ENCODE measurements around the gene SETBP1. TPM values are rescaled to one million over a fixed set of nuclear protein-coding genes. Genes with fewer than 3 reads are reported as not detected.

Gene SETBP1
- total RNA-seq, 1 experiment from 2014 or later = 9.6 TPM

- TF ChIP-seq RELA (CRISPR knock-in tag; IDR thresholded peaks at IDR 0.05; ENCODE audit: borderline replicate concordance) = no peak
- no peak for TF ChIP-seq NFATC4 (CRISPR knock-in tag; IDR thresholded peaks at IDR 0.05)
- TF ChIP-seq SMAD4 (CRISPR knock-in tag; IDR thresholded peaks at IDR 0.05) = no peak
- TF ChIP-seq ZNF671 (CRISPR knock-in tag; IDR thresholded peaks at IDR 0.05) = no peak
- no peak for TF ChIP-seq ZNF396 (CRISPR knock-in tag; IDR thresholded peaks at IDR 0.05; ENCODE audit: borderline replicate concordance)
- no peak for TF ChIP-seq ZNF219 (CRISPR knock-in tag; IDR thresholded peaks at IDR 0.05; ENCODE audit: borderline replicate concordance)
- no peak for TF ChIP-seq OVOL2 (CRISPR knock-in tag; IDR thresholded peaks at IDR 0.05; ENCODE audit: borderline replicate concordance)
Measured at GRCh38 chr18:45007531-45007930, 326.8 kb downstream of the SETBP1 start (continued).

DNA sequence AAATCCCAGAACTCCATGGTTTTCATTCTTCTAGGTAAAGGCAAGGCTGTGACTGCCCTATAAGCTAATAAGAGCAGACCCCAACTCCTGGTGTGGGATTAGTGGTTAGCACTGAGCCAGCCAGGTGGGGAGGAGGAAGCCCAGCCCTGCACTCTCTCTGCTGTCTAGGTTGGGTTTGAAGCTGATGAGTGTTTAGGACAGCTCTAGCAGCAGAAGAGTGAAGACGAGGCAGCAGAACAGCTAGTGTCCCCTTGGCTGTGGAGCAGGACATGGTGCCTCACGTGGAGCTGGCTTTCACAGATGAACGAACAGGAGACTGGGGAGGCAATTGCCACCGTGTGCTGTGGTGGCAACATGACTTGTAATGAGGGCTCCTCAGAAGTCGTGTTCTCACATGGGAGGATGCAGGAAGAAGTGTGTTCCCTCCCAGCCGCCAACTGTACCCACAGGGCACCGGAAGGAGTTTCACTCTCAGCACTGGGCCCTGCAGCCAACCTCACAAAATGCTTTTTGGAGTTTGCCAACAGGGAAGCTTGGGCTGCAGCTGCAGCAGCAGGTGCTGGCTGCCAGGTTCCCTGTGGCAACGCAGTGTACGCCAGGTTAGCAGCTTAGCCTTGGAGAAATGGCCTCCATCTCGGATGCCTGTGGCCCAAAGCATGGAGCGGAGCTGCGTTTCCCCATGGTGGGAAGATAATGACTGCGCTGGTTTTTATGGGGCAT, 328.2 kb downstream of the SETBP1 start:
- TF ChIP-seq FOXJ3 (CRISPR knock-in tag; IDR thresholded peaks at IDR 0.05; ENCODE audit: borderline replicate concordance) (no peak), ZNF121 (CRISPR knock-in tag; IDR thresholded peaks at IDR 0.05) (no peak), ZNF232 (CRISPR knock-in tag; IDR thresholded peaks at IDR 0.05) (no peak), GTF2I (CRISPR knock-in tag; conservative IDR thresholded peaks at IDR 0.05) (no peak), HMGA2 (CRISPR knock-in tag; IDR thresholded peaks at IDR 0.05) (no peak), GRHL2 (CRISPR knock-in tag; IDR thresholded peaks at IDR 0.05; ENCODE audit: insufficient replicate concordance, severe bottlenecking) (no peak), E2F1 (CRISPR knock-in tag; IDR thresholded peaks at IDR 0.05) (no peak), GABPB1 (CRISPR knock-in tag; IDR thresholded peaks at IDR 0.05) (no peak)
- TF ChIP-seq, protein P1, sequence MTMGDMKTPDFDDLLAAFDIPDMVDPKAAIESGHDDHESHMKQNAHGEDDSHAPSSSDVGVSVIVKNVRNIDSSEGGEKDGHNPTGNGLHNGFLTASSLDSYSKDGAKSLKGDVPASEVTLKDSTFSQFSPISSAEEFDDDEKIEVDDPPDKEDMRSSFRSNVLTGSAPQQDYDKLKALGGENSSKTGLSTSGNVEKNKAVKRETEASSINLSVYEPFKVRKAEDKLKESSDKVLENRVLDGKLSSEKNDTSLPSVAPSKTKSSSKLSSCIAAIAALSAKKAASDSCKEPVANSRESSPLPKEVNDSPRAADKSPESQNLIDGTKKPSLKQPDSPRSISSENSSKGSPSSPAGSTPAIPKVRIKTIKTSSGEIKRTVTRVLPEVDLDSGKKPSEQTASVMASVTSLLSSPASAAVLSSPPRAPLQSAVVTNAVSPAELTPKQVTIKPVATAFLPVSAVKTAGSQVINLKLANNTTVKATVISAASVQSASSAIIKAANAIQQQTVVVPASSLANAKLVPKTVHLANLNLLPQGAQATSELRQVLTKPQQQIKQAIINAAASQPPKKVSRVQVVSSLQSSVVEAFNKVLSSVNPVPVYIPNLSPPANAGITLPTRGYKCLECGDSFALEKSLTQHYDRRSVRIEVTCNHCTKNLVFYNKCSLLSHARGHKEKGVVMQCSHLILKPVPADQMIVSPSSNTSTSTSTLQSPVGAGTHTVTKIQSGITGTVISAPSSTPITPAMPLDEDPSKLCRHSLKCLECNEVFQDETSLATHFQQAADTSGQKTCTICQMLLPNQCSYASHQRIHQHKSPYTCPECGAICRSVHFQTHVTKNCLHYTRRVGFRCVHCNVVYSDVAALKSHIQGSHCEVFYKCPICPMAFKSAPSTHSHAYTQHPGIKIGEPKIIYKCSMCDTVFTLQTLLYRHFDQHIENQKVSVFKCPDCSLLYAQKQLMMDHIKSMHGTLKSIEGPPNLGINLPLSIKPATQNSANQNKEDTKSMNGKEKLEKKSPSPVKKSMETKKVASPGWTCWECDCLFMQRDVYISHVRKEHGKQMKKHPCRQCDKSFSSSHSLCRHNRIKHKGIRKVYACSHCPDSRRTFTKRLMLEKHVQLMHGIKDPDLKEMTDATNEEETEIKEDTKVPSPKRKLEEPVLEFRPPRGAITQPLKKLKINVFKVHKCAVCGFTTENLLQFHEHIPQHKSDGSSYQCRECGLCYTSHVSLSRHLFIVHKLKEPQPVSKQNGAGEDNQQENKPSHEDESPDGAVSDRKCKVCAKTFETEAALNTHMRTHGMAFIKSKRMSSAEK (CRISPR knock-in tag; IDR thresholded peaks at IDR 0.05; ENCODE audit: borderline replicate concordance) = no peak
- TF ChIP-seq, protein P2, sequence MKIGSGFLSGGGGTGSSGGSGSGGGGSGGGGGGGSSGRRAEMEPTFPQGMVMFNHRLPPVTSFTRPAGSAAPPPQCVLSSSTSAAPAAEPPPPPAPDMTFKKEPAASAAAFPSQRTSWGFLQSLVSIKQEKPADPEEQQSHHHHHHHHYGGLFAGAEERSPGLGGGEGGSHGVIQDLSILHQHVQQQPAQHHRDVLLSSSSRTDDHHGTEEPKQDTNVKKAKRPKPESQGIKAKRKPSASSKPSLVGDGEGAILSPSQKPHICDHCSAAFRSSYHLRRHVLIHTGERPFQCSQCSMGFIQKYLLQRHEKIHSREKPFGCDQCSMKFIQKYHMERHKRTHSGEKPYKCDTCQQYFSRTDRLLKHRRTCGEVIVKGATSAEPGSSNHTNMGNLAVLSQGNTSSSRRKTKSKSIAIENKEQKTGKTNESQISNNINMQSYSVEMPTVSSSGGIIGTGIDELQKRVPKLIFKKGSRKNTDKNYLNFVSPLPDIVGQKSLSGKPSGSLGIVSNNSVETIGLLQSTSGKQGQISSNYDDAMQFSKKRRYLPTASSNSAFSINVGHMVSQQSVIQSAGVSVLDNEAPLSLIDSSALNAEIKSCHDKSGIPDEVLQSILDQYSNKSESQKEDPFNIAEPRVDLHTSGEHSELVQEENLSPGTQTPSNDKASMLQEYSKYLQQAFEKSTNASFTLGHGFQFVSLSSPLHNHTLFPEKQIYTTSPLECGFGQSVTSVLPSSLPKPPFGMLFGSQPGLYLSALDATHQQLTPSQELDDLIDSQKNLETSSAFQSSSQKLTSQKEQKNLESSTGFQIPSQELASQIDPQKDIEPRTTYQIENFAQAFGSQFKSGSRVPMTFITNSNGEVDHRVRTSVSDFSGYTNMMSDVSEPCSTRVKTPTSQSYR (CRISPR knock-in tag; IDR thresholded peaks at IDR 0.05) = no peak
- TF ChIP-seq, protein P3, sequence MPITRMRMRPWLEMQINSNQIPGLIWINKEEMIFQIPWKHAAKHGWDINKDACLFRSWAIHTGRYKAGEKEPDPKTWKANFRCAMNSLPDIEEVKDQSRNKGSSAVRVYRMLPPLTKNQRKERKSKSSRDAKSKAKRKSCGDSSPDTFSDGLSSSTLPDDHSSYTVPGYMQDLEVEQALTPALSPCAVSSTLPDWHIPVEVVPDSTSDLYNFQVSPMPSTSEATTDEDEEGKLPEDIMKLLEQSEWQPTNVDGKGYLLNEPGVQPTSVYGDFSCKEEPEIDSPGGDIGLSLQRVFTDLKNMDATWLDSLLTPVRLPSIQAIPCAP (CRISPR knock-in tag; IDR thresholded peaks at IDR 0.05) = no peak
- DNase-seq (ENCODE audit: low spot score) (no peak), ATAC-seq (no peak)
- CTCF ChIA-PET = no interaction called here
- no peaks in the 10 kb centered on the region for H3K36me3 Mint-ChIP-seq
- H3K9me3 Mint-ChIP-seq = peaks cover 10% of the 10 kb centered on the region
- no peak overlapping the region for H3K4me3 Mint-ChIP-seq
- POLR2A ChIA-PET = no interaction called here
- H3K27me3 Mint-ChIP-seq (ENCODE audit: low read depth) = no peaks in the 10 kb centered on the region
- H3K27ac Mint-ChIP-seq = no peak overlapping the region
- H3K4me1 Mint-ChIP-seq = peaks cover 16% of the 10 kb centered on the region
